K562 (cell line): ENCODE results near the gene FRRS1L. TPM values are rescaled to one million over a fixed set of nuclear protein-coding genes. Genes with fewer than 3 reads are reported as not detected.

ENCODE experiments used
- BCL6 ChIP-seq: fragments of 250-450 bp; sonication (Bioruptor Pico); IDR thresholded peaks from 2 replicates; pipeline ENCODE4 v1.4.0; 2020
- KDM2B ChIP-seq: fragments of 250-450 bp; sonication (Bioruptor Pico); IDR thresholded peaks from 2 replicates; pipeline ENCODE4 v1.8.0; 2021; ENCODE audit warnings: mild to moderate bottlenecking, moderate library complexity
- SIN3A ChIP-seq, 2 experiments: fragments of 150-350 bp in 1 of 2; IDR thresholded peaks; 2 replicates each; pipeline ENCODE4 v1.6.1; 2011 to 2016; ENCODE audit warnings: borderline replicate concordance in 2 of 2, low read depth in 2 of 2, low read length in 2 of 2, mild to moderate bottlenecking in 2 of 2, moderate library complexity in 2 of 2; ENCODE audit not compliant: control insufficient read depth in 1 of 2
- SMARCA4 ChIP-seq: fragments of 450-650 bp; IDR thresholded peaks from 2 replicates; pipeline ENCODE4 v1.6.1; 2016
- TOE1 ChIP-seq, 2 experiments: fragments of 450-650 bp in 1 of 2; sonication (generic) in 1 of 2; formaldehyde crosslinking in 1 of 2; IDR thresholded peaks; 2 replicates each; pipeline versions ENCODE4 v1.7.1 to v1.8.0; 2016 to 2022; ENCODE audit warnings: borderline replicate concordance in 2 of 2, mild to moderate bottlenecking in 2 of 2, antibody characterized with exemption in 1 of 2, inconsistent platforms in 1 of 2, low read depth in 1 of 2, missing genetic modification reagents in 1 of 2, moderate library complexity in 1 of 2
- polyA plus RNA-seq, 8 experiments: library from polyadenylated mRNA; depleted of rRNA in 4 of 8; stranded (reverse) in 5 of 8; unstranded in 3 of 8; fragments of >200 nt; fragmentation: Nextera tagmentation in 2 of 8; fragmentation: Illumina TruSeq in 1 of 8; extraction: Ambion mirVana in 2 of 8; extraction: Trizol in 1 of 8; gene quantifications; 2 replicates each; pipeline versions ENCODE4 v1.2.1 to v1.2.3, GENCODE V29; 2011 to 2014; ENCODE audit warnings: inconsistent platforms in 1 of 8, missing spikeins in 1 of 8
- total RNA-seq, 7 experiments: library from RNA; depleted of rRNA in 6 of 7; stranded (reverse); fragments of >200 nt in 6 of 7; fragmentation: Illumina TruSeq in 2 of 7; extraction: Trizol in 2 of 7; gene quantifications; 2 replicates each; pipeline versions ENCODE4 v1.2.1 to v1.2.3, GENCODE V29; 2011 to 2021; ENCODE audit warnings: low replicate concordance in 1 of 7
- TF ChIP-seq, protein P1 (sequence below), 2 experiments: fragments of 450-650 bp; conservative IDR thresholded peaks; 2 replicates each; pipeline ENCODE4 v1.6.1; 2017; ENCODE audit warnings: mild to moderate bottlenecking in 2 of 2, moderate library complexity in 2 of 2
- TF ChIP-seq, protein P2 (sequence below): fragments of 250-450 bp; sonication (Bioruptor Pico); IDR thresholded peaks from 2 replicates; pipeline ENCODE4 v1.8.0; 2022; ENCODE audit warnings: inconsistent platforms, mild to moderate bottlenecking, moderate library complexity, borderline replicate concordance
- TF ChIP-seq, protein P3 (sequence below): IDR thresholded peaks from 3 replicates; pipeline ENCODE4 v1.6.1; 2011; ENCODE audit warnings: borderline replicate concordance, mild to moderate bottlenecking, moderate library complexity; ENCODE audit not compliant: insufficient read length; ENCODE audit errors: extremely low read depth
- TF ChIP-seq, protein P4 (sequence below), 2 experiments: fragments of 450-650 bp; formaldehyde crosslinking in 1 of 2; IDR thresholded peaks; 2 replicates each; pipeline versions ENCODE4 v1.4.0 to v1.6.1; 2014 to 2020; ENCODE audit warnings: mild to moderate bottlenecking in 2 of 2, borderline replicate concordance in 1 of 2, low read depth in 1 of 2

Gene FRRS1L
- total and polyA plus RNA-seq, 9 of the 15 experiments (the other 6 are each of a cell fraction or from before 2014, with no cell fraction given): under 0.01 to 0.04 (median 0.03) TPM; not detected in 5

DNA sequence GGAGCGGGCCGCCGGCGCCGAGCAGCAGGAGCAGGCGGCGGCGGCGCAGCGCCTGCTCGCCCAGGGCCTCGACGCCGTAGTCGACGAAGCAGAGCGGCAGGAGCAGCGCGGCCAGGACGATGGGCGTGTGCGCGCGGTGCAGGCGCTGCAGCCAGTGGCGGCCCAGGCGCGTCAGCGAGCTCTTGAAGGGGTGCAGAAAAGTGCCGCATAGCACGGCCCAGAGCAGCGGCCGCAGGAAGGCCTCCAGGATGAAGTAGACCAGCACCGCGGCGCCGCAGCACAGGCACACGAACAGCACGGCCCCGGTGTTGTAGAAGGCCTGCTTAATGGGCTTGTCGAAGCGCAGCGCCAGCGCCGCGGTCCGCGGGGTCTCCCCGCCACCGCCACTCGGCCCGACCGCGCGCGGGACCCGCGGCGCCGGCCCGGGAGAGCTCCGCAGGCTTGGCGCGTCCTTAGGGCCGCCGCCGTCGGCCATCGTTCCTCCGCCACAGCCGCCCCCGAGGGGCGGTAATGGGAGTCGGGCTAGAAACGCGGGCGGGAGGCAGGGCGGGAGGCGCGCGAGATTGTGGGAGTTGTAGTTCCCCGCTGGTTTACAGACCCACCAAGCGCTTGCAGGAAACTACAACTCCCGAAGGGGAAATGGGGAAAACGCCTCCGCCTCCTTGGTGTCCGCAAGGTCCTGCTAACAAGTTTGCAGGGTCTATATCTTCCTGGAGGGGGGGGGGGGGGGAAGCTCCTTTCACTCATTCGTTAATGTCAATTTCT is 47.4 kb downstream of the FRRS1L start, which contains the start of gene TMEM245 (continued):
- TF ChIP-seq, protein P1, sequence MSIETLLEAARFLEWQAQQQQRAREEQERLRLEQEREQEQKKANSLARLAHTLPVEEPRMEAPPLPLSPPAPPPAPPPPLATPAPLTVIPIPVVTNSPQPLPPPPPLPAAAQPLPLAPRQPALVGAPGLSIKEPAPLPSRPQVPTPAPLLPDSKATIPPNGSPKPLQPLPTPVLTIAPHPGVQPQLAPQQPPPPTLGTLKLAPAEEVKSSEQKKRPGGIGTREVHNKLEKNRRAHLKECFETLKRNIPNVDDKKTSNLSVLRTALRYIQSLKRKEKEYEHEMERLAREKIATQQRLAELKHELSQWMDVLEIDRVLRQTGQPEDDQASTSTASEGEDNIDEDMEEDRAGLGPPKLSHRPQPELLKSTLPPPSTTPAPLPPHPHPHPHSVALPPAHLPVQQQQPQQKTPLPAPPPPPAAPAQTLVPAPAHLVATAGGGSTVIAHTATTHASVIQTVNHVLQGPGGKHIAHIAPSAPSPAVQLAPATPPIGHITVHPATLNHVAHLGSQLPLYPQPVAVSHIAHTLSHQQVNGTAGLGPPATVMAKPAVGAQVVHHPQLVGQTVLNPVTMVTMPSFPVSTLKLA (conservative IDR thresholded peaks at IDR 0.05): peak; percentile 37 to 84; a peak in 2 of 4 replicates
- TF ChIP-seq SIN3A (IDR thresholded peaks at IDR 0.05; ENCODE audit: borderline replicate concordance in 2 of 2, control insufficient read depth in 1 of 2, low read depth in 2 of 2, low read length in 2 of 2): peak; percentile 70 to 87; a peak in 2 of 4 replicates
- TF ChIP-seq, protein P2, sequence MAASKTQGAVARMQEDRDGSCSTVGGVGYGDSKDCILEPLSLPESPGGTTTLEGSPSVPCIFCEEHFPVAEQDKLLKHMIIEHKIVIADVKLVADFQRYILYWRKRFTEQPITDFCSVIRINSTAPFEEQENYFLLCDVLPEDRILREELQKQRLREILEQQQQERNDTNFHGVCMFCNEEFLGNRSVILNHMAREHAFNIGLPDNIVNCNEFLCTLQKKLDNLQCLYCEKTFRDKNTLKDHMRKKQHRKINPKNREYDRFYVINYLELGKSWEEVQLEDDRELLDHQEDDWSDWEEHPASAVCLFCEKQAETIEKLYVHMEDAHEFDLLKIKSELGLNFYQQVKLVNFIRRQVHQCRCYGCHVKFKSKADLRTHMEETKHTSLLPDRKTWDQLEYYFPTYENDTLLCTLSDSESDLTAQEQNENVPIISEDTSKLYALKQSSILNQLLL (CRISPR knock-in tag): no peak
- TF ChIP-seq KDM2B: no peak
- TF ChIP-seq TOE1 (IDR thresholded peaks at IDR 0.05; ENCODE audit: borderline replicate concordance): peak; percentile 94
- TF ChIP-seq TOE1 (CRISPR knock-in tag; IDR thresholded peaks at IDR 0.05; ENCODE audit: borderline replicate concordance, low read depth): no peak
- no peak for TF ChIP-seq SMARCA4
- TF ChIP-seq BCL6 (CRISPR knock-in tag): no peak
- TF ChIP-seq, protein P3, sequence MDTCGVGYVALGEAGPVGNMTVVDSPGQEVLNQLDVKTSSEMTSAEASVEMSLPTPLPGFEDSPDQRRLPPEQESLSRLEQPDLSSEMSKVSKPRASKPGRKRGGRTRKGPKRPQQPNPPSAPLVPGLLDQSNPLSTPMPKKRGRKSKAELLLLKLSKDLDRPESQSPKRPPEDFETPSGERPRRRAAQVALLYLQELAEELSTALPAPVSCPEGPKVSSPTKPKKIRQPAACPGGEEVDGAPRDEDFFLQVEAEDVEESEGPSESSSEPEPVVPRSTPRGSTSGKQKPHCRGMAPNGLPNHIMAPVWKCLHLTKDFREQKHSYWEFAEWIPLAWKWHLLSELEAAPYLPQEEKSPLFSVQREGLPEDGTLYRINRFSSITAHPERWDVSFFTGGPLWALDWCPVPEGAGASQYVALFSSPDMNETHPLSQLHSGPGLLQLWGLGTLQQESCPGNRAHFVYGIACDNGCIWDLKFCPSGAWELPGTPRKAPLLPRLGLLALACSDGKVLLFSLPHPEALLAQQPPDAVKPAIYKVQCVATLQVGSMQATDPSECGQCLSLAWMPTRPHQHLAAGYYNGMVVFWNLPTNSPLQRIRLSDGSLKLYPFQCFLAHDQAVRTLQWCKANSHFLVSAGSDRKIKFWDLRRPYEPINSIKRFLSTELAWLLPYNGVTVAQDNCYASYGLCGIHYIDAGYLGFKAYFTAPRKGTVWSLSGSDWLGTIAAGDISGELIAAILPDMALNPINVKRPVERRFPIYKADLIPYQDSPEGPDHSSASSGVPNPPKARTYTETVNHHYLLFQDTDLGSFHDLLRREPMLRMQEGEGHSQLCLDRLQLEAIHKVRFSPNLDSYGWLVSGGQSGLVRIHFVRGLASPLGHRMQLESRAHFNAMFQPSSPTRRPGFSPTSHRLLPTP: no peak
- TF ChIP-seq, protein P4, sequence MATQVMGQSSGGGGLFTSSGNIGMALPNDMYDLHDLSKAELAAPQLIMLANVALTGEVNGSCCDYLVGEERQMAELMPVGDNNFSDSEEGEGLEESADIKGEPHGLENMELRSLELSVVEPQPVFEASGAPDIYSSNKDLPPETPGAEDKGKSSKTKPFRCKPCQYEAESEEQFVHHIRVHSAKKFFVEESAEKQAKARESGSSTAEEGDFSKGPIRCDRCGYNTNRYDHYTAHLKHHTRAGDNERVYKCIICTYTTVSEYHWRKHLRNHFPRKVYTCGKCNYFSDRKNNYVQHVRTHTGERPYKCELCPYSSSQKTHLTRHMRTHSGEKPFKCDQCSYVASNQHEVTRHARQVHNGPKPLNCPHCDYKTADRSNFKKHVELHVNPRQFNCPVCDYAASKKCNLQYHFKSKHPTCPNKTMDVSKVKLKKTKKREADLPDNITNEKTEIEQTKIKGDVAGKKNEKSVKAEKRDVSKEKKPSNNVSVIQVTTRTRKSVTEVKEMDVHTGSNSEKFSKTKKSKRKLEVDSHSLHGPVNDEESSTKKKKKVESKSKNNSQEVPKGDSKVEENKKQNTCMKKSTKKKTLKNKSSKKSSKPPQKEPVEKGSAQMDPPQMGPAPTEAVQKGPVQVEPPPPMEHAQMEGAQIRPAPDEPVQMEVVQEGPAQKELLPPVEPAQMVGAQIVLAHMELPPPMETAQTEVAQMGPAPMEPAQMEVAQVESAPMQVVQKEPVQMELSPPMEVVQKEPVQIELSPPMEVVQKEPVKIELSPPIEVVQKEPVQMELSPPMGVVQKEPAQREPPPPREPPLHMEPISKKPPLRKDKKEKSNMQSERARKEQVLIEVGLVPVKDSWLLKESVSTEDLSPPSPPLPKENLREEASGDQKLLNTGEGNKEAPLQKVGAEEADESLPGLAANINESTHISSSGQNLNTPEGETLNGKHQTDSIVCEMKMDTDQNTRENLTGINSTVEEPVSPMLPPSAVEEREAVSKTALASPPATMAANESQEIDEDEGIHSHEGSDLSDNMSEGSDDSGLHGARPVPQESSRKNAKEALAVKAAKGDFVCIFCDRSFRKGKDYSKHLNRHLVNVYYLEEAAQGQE (IDR thresholded peaks at IDR 0.05; ENCODE audit: borderline replicate concordance): no peak
- TF ChIP-seq, protein P4 (CRISPR knock-in tag; IDR thresholded peaks at IDR 0.05; ENCODE audit: low read depth): peak; percentile 79
